Measurements from ENCODE around the gene CHST9. TPM values are rescaled to one million over a fixed set of nuclear protein-coding genes. Genes with fewer than 3 reads are reported as not detected.

CHST9 gene
- total and polyA plus RNA-seq, 2 donors (not counting 3 experiments of a cell fraction or from before 2014, with no cell fraction given) = not detected

GRCh38 chr18:26926066-26926675 lies 258.9 kb downstream of the CHST9 start:
- H3K9me1 ChIP-seq (replicated peaks; ENCODE audit: control insufficient read depth, extremely low read depth, insufficient read depth, low read length) = no peaks in the 10 kb centered on the region
- no peak overlapping the region for H3K4me2 ChIP-seq (ENCODE audit: insufficient read depth, low read length)
- POLR2A ChIA-PET = no interaction called here
- no peaks in the 10 kb centered on the region for H3K4me1 ChIP-seq (ENCODE audit: control insufficient read depth, extremely low read depth, insufficient read depth, low read length)
- H3K4me3 ChIP-seq (replicated peaks in 1 of 3; ENCODE audit: insufficient read depth in 1 of 3, low read depth in 1 of 3, low read length in 3 of 3) = no peak overlapping the region
- H3K79me2 ChIP-seq (ENCODE audit: control insufficient read depth, insufficient read depth, low read length) = no peaks in the 10 kb centered on the region
- H3K9me3 ChIP-seq (replicated peaks; ENCODE audit: control insufficient read depth, insufficient read depth, low read length) = no peaks in the 10 kb centered on the region
- no peaks in the 10 kb centered on the region for H4K20me1 ChIP-seq (replicated peaks; ENCODE audit: control insufficient read depth, extremely low read depth, insufficient read depth, low read length)
- no peak for DNase-seq (ENCODE audit: low read depth, low spot score)
- no peak overlapping the region for H3K9ac ChIP-seq (replicated peaks; ENCODE audit: extremely low read depth, insufficient read depth, low read length)
- intact Hi-C loops (cut with micrococcal nuclease) = no loop called here
- dilution Hi-C loops (cut with MboI; ENCODE audit: extremely low pct_ligation_motif_present, low sequenced_read_pairs) = no loop called here
- CTCF ChIA-PET = interaction anchor here (0.7 kb wide), 1 partner anchor 660 kb away, joined by 4 read pairs; no protein-coding TSS in a partner anchor
- H3K36me3 ChIP-seq (ENCODE audit: control insufficient read depth in 2 of 2, extremely low read depth in 1 of 2, insufficient read depth in 2 of 2, low read length in 2 of 2) = no peaks in the 10 kb centered on the region
- BruUV-seq (replicated peaks) = no TSS peak
- no peak overlapping the region for H2AFZ ChIP-seq (ENCODE audit: low read depth, low read length)
- H3K27ac ChIP-seq (ENCODE audit: insufficient read depth, low read depth, low read length) = no peak overlapping the region
- no peaks in the 10 kb centered on the region for H3K27me3 ChIP-seq (ENCODE audit: control insufficient read depth in 2 of 2, insufficient read depth in 2 of 2, low read length in 2 of 2)
- FAIRE-seq = no peak
- TF ChIP-seq, protein P1, sequence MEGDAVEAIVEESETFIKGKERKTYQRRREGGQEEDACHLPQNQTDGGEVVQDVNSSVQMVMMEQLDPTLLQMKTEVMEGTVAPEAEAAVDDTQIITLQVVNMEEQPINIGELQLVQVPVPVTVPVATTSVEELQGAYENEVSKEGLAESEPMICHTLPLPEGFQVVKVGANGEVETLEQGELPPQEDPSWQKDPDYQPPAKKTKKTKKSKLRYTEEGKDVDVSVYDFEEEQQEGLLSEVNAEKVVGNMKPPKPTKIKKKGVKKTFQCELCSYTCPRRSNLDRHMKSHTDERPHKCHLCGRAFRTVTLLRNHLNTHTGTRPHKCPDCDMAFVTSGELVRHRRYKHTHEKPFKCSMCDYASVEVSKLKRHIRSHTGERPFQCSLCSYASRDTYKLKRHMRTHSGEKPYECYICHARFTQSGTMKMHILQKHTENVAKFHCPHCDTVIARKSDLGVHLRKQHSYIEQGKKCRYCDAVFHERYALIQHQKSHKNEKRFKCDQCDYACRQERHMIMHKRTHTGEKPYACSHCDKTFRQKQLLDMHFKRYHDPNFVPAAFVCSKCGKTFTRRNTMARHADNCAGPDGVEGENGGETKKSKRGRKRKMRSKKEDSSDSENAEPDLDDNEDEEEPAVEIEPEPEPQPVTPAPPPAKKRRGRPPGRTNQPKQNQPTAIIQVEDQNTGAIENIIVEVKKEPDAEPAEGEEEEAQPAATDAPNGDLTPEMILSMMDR (IDR thresholded peaks at IDR 0.05; ENCODE audit: extremely low read depth in 1 of 2, insufficient read depth in 1 of 2, low read depth in 1 of 2, low read length in 2 of 2) = no peak
- TF ChIP-seq EZH2 (IDR thresholded peaks at IDR 0.05; ENCODE audit: borderline replicate concordance, low read depth, low read length, severe bottlenecking) (no peak), MYC (IDR thresholded peaks at IDR 0.05; ENCODE audit: low read depth, low read length) (no peak), JUN (IDR thresholded peaks at IDR 0.05; ENCODE audit: borderline replicate concordance, insufficient read depth, insufficient read length, low read depth) (no peak), MAX (IDR thresholded peaks at IDR 0.05; ENCODE audit: insufficient read depth, insufficient read length) (no peak), POLR2AphosphoS5 (IDR thresholded peaks at IDR 0.05; ENCODE audit: insufficient read depth, low read depth, low read length) (no peak), FOS (IDR thresholded peaks at IDR 0.05; ENCODE audit: borderline replicate concordance, insufficient read depth, low read length) (no peak), POLR2A (IDR thresholded peaks at IDR 0.05; ENCODE audit: low read depth, low read length) (no peak), GATA2 (IDR thresholded peaks at IDR 0.05; ENCODE audit: insufficient read depth, insufficient read length, low read depth, low read length) (no peak)

All from endothelial cell of umbilical vein (primary cell).